ENCODE data around the gene TEX9. TPM values are rescaled to one million over a fixed set of nuclear protein-coding genes. Genes with fewer than 3 reads are reported as not detected.
"Not testable (repeated sequence)": the region's sequence is repeated elsewhere in the genome, so short reads cannot be mapped to it uniquely, and the experiment has no call there.

The TEX9 gene
- 10 to 100 TPM in 1 of 4 donors, 1 to 10 TPM in 3; 4.3 to 18.0 (median 7.9) TPM for total RNA-seq

GRCh38 chr15:56365075-56365711 is at the start of gene TEX9:
Gene TEX9, plus strand, starts transcription at chr15:56365426. Its CDS starts 25 bp downstream, at chr15:56365451.
- TF ChIP-seq CTCF (IDR thresholded peaks at IDR 0.05) (no peak), POLR2A (IDR thresholded peaks at IDR 0.05) (peak in 1 of 4 donors; percentile 65)
- peaks cover 0 to 31% (median 3%) of the 10 kb centered on the region in 3 donors for H3K4me1 ChIP-seq
- 0% methylated on average over 9 to 26 of the region's 45 CpGs for WGBS, 2 donors
- peaks cover 0 to 6% (median 0%) of the 10 kb centered on the region in 3 donors for H3K9me3 ChIP-seq
- peak; percentile 6 for DNase-seq
- H3K27me3 ChIP-seq: no peaks in the 10 kb centered on the region
- H3K36me3 ChIP-seq: no peaks in the 10 kb centered on the region
- H3K27ac ChIP-seq: peak within 1 kb of the TSS; percentile 43 to 52 (median 47)
- peak within 1 kb of the TSS; percentile 59 to 88 (median 72) for H3K4me3 ChIP-seq
- intact Hi-C loops (cut with DNase I): no loop called here

GRCh38 chr15:56316561-56316960 is 48.7 kb upstream of the TEX9 start:
- H3K36me3 ChIP-seq; H3K9me3 ChIP-seq; H3K4me3 ChIP-seq; intact Hi-C loops (cut with DNase I); H3K27ac ChIP-seq; DNase-seq; H3K27me3 ChIP-seq: not testable (repeated sequence)
- WGBS, 2 donors: 71 to 100% methylated on average over 3 to 5 of the region's 18 CpGs
- H3K4me1 ChIP-seq: peaks cover 0 to 14% (median under 1%) of the 10 kb centered on the region in 3 donors

GRCh38 chr15:56320316-56320715 is 44.9 kb upstream of the TEX9 start:
- intact Hi-C loops (cut with DNase I): no loop called here
- no peaks in the 10 kb centered on the region for H3K27me3 ChIP-seq
- no peaks in the 10 kb centered on the region for H3K9me3 ChIP-seq
- H3K4me1 ChIP-seq: peaks cover 0 to 27% (median 13%) of the 10 kb centered on the region in 3 donors
- no peak for TF ChIP-seq POLR2A (IDR thresholded peaks at IDR 0.05)
- no peak for TF ChIP-seq CTCF (IDR thresholded peaks at IDR 0.05)
- no peak for DNase-seq
- H3K4me3 ChIP-seq: no peak overlapping the region
- H3K36me3 ChIP-seq: no peaks in the 10 kb centered on the region
- H3K27ac ChIP-seq: peak overlapping the region in 2 of 4 donors; percentile 11 to 45

GRCh38 chr15:56320861-56321260 is 44.4 kb upstream of the TEX9 start:
- DNase-seq: no peak

GRCh38 chr15:56322444-56322843 is 42.8 kb upstream of the TEX9 start:
- intact Hi-C loops (cut with DNase I): no loop called here
- H3K4me1 ChIP-seq: peaks cover 0 to 31% (median 13%) of the 10 kb centered on the region in 3 donors
- no peak for DNase-seq
- TF ChIP-seq CTCF (IDR thresholded peaks at IDR 0.05) (no peak), POLR2A (IDR thresholded peaks at IDR 0.05) (no peak)
- H3K36me3 ChIP-seq: no peaks in the 10 kb centered on the region
- 68 to 73% methylated on average over 2 of the region's 2 CpGs for WGBS, 2 donors
- no peaks in the 10 kb centered on the region for H3K9me3 ChIP-seq
- no peaks in the 10 kb centered on the region for H3K27me3 ChIP-seq
- H3K4me3 ChIP-seq: no peak overlapping the region
- H3K27ac ChIP-seq: no peak overlapping the region

More at GRCh38 chr15:56320861-56321260, 44.4 kb upstream of the TEX9 start:
- no peaks in the 10 kb centered on the region for H3K9me3 ChIP-seq
- no peak for TF ChIP-seq POLR2A (IDR thresholded peaks at IDR 0.05)
- no peak for TF ChIP-seq CTCF (IDR thresholded peaks at IDR 0.05)
- 44 to 59% methylated on average over 3 of the region's 3 CpGs for WGBS, 2 donors
- intact Hi-C loops (cut with DNase I): no loop called here
- peak overlapping the region in 3 of 4 donors; percentile 7 to 45 (median 11) for H3K27ac ChIP-seq
- no peak overlapping the region for H3K4me3 ChIP-seq
- peaks cover 0 to 27% (median 13%) of the 10 kb centered on the region in 3 donors for H3K4me1 ChIP-seq
- H3K27me3 ChIP-seq: no peaks in the 10 kb centered on the region
- no peaks in the 10 kb centered on the region for H3K36me3 ChIP-seq

All from esophagus squamous epithelium (tissue), 5 donors.